NCI-H2227 (cell line): Measurements from ENCODE around the gene HIVEP3.

Experiments
- DNase-seq: peaks from one replicate; lab custom pipeline; 2025; ENCODE audit not compliant: unreplicated experiment; lab: John Stamatoyannopoulos, UW

Gene HIVEP3

GRCh38 chr1:41715441-41716095 lies 203.2 kb downstream of the HIVEP3 start:
- DNase-seq: no peak

GRCh38 chr1:41714638-41715389 lies 203.9 kb downstream of the HIVEP3 start:
- no peak for DNase-seq

GRCh38 chr1:41713557-41714327 lies 205.0 kb downstream of the HIVEP3 start:
- DNase-seq: peak; percentile 61

- DNase-seq: no peak
Observed at GRCh38 chr1:41713141-41713540, 205.6 kb downstream of the HIVEP3 start.

GRCh38 chr1:41712695-41713094 lies 206.0 kb downstream of the HIVEP3 start:
- DNase-seq: no peak

GRCh38 chr1:41712081-41712480 lies 206.6 kb downstream of the HIVEP3 start:
- no peak for DNase-seq

- no peak for DNase-seq
Observed at GRCh38 chr1:41711581-41711980, 207.1 kb downstream of the HIVEP3 start.

- DNase-seq: no peak
Observed at GRCh38 chr1:41710980-41711379, 207.7 kb downstream of the HIVEP3 start.

- DNase-seq: no peak
Observed at GRCh38 chr1:41709873-41710272, 208.8 kb downstream of the HIVEP3 start.

GRCh38 chr1:41709331-41709730 lies 209.4 kb downstream of the HIVEP3 start:
- no peak for DNase-seq

- no peak for DNase-seq
Observed at GRCh38 chr1:41708332-41708731, 210.4 kb downstream of the HIVEP3 start.

- no peak for DNase-seq
Observed at GRCh38 chr1:41707793-41708192, 210.9 kb downstream of the HIVEP3 start.

- DNase-seq: no peak
Observed at GRCh38 chr1:41705798-41706197, 212.9 kb downstream of the HIVEP3 start.

- no peak for DNase-seq
Observed at GRCh38 chr1:41704196-41704595, 214.5 kb downstream of the HIVEP3 start.

GRCh38 chr1:41702771-41703170 lies 216.0 kb downstream of the HIVEP3 start:
- DNase-seq: no peak

GRCh38 chr1:41700986-41701535 lies 217.7 kb downstream of the HIVEP3 start:
- no peak for DNase-seq

- DNase-seq: no peak
Observed at GRCh38 chr1:41700581-41700980, 218.1 kb downstream of the HIVEP3 start.

GRCh38 chr1:41699861-41700248 lies 218.9 kb downstream of the HIVEP3 start:
- DNase-seq: no peak

GRCh38 chr1:41698916-41699860 lies 219.5 kb downstream of the HIVEP3 start:
- no peak for DNase-seq

- no peak for DNase-seq
Observed at GRCh38 chr1:41696381-41696780, 222.3 kb downstream of the HIVEP3 start.
